Endothelial cell of umbilical vein (primary cell): ENCODE results near the gene PI4KA.

Source experiments
- CTCF ChIP-seq, 2 donors: IDR thresholded peaks; 1 replicate in 1 of 2; 2 replicates in 1 of 2; pipeline ENCODE4 v1.5.1; 2011; ENCODE audit warnings: low read length in 2 of 2, mild to moderate bottlenecking in 2 of 2, moderate library complexity in 2 of 2, control low read depth in 1 of 2, inconsistent platforms in 1 of 2, low read depth in 1 of 2; ENCODE audit not compliant: insufficient read depth in 1 of 2; ENCODE audit errors: extremely low read depth in 1 of 2
- MYC ChIP-seq: IDR thresholded peaks from one replicate; pipeline ENCODE4 v1.6.1; 2011; ENCODE audit warnings: mild to moderate bottlenecking, low read depth, low read length

GRCh38 chr22:20787746-20788626 lies 70.6 kb downstream of the PI4KA start:
- no peak for TF ChIP-seq MYC
- TF ChIP-seq CTCF (IDR thresholded peaks at IDR 0.05; ENCODE audit: extremely low read depth in 1 of 2, insufficient read depth in 1 of 2, low read depth in 1 of 2, low read length in 2 of 2): no peak
